SK-N-MC (cell line): ENCODE data around the gene DIP2C.

Experiments
- EZH2 ChIP-seq: fragments of 200-600 bp; sonication (generic); IDR thresholded peaks from one replicate; pipeline ENCODE4 v1.6.1; 2017; ENCODE audit warnings: antibody characterized with exemption
- POLR2AphosphoS5 ChIP-seq: IDR thresholded peaks from 2 replicates; pipeline ENCODE4 v1.6.1; 2012; ENCODE audit warnings: mild to moderate bottlenecking, low read depth, low read length, borderline replicate concordance

DNA sequence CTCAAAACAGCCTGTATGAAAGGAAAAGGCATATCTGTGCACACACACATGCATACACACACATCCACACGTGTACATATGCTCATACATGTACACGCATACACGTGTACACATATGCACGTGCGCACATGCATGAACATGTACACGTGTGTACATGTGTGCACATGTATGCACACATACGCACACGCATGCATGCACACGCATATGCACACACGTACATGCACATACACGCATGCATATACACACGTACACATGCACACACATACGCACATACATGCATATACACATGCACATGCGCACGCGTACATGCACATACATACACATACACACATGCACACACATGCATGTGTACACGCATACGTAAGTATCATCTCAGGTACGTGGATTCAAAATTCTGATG lies 19.4 kb downstream of the DIP2C start:
- TF ChIP-seq POLR2AphosphoS5 (no peak), EZH2 (no peak)
